HUDEP-2 (cell line): ENCODE results near the gene CMYA5.

Experiments used
- DNase-seq, 76 experiments: peaks; one replicate each; lab custom pipeline; 2025; ENCODE audit not compliant: unreplicated experiment in 76 of 76; lab: John Stamatoyannopoulos, UW

Gene CMYA5

GRCh38 chr5:79832911-79833310, 143.3 kb downstream of the CMYA5 start:
- DNase-seq = no peak

- DNase-seq = no peak
Observed at GRCh38 chr5:79834098-79834753, 144.6 kb downstream of the CMYA5 start.

GRCh38 chr5:79834754-79835714, 145.4 kb downstream of the CMYA5 start:
- no peak for DNase-seq

GRCh38 chr5:79837761-79838551, 148.3 kb downstream of the CMYA5 start:
- no peak for DNase-seq

- no peak for DNase-seq
Observed at GRCh38 chr5:79840084-79840990, 150.7 kb downstream of the CMYA5 start.

- no peak for DNase-seq
Observed at GRCh38 chr5:79841172-79841571, 151.5 kb downstream of the CMYA5 start.

- no peak for DNase-seq
Observed at GRCh38 chr5:79842006-79842881, 152.6 kb downstream of the CMYA5 start.

GRCh38 chr5:79842991-79843390, 153.4 kb downstream of the CMYA5 start:
- DNase-seq = no peak

- DNase-seq = no peak
Observed at GRCh38 chr5:79843450-79844388, 154.1 kb downstream of the CMYA5 start.

- DNase-seq = no peak
Observed at GRCh38 chr5:79844571-79844970, 154.9 kb downstream of the CMYA5 start.

GRCh38 chr5:79845448-79846197, 156.0 kb downstream of the CMYA5 start:
- DNase-seq = no peak

- DNase-seq = no peak
Observed at GRCh38 chr5:79846198-79846521, 156.5 kb downstream of the CMYA5 start.

- no peak for DNase-seq
Observed at GRCh38 chr5:79847561-79847960, 157.9 kb downstream of the CMYA5 start.

- DNase-seq = no peak
Observed at GRCh38 chr5:79849061-79849460, 159.4 kb downstream of the CMYA5 start.
